Stimulated activated CD4-positive, alpha-beta T cell treated with anti-CD3 and anti-CD28 coated beads, Interleukin-12 subunit alpha, Interleukin-12 subunit beta, amount 100 ng/mL, for 24 hours (primary cell): ENCODE measurements around the gene COX10.
A peak's percentile ranks its signal among the peaks of the same experiment; 100 is the strongest.
"Not testable (repeated sequence)": the region's sequence is repeated elsewhere in the genome, so short reads cannot be mapped to it uniquely, and the experiment has no call there.

Experiments
- DNase-seq, 2 experiments: peaks; one replicate each; pipeline ENCODE4 v3.0.0-alpha.2; 2020; ENCODE audit warnings: low read depth in 2 of 2

Gene COX10

DNA sequence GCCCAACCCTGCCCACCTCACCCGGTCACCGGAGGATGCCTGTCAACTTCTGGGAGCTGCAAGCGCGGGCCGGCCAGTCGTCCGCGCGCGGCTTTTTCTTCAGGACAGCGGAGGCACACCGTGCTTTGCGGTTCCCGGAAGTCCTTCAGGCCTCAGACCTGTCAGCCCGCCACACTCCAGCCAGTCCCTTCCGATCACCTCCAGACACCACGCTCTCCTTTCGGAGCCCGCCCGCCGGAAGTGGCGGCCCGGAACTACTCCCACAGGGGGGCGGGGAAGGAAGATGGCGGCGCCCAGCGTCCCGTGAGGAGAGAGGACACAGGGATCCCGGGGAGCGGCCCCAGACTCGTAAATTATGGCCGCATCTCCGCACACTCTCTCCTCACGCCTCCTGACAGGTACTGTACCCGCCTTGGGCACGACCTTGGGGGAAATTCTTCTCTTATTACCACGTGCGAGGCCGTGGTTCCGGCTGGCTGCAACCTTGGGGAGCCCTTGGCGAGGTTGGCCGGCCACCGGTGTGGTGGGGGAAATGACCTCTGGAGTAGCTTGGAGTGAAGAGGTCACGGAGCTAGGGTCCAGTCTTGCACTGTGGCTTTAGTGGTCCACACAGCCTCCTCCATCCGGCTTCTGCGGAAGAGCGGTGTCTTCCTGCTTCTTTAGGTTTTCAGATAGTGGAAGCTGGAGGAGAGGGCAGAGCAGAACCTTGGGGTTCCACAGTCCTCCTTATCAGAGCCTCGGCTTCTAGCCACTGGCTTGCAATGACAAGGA lies at the start of gene COX10:
Gene COX10 (plus strand): TSS at position 254 of the 771 bp plus-strand sequence. CDS start 102 bp downstream, at position 356.
- DNase-seq: peak; percentile 83 to 84

DNA sequence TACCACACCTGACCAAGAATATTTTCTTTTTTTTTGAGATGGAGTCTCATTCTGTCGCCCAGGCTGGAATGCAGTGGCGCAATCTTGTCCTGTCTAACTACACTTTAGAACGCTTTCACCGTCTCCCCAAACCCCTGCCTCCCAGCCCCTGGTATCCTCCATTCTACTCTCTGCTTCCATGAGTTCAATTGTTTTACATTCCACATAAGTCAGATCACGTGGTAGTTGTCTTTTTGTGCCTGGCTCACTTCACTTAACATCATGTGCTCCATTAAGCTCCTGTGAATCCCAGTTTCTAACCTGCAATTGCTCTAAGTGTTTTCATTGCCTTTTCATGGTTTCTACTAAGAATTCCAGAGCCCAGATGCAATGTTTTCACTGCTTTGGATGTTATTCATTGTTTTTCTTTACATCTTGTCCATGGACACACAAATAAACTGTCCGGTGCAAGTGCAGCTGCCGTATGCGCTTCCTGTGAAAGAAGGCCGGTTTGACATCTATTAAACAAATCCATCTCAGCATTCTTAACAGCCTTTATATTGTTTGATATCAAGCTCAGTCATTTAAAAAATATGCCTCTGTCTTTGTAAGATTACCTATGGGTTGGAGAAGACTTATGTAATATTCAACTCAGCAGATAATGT lies 47.5 kb upstream of the COX10 start:
- DNase-seq: not testable (repeated sequence)

DNA sequence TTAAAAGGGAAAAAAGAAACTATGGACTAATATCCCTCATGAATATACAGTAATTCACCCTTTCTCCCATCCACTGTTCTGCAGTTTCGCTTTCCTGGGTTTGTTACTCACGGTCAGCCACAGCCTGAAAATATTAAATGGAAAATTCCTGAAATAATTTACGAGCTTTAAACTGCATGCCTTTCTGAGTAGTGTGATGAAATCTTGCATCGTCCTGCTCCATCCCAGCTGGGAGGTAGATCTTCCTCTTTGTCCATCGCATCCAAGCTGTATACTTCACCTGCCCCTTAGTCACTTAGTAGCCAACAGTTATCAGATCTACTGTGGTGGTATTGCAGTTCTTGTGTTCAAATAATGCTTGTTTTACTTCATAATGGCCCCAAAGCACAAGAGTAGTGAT lies 39.5 kb upstream of the COX10 start:
- not testable (repeated sequence) for DNase-seq

DNA sequence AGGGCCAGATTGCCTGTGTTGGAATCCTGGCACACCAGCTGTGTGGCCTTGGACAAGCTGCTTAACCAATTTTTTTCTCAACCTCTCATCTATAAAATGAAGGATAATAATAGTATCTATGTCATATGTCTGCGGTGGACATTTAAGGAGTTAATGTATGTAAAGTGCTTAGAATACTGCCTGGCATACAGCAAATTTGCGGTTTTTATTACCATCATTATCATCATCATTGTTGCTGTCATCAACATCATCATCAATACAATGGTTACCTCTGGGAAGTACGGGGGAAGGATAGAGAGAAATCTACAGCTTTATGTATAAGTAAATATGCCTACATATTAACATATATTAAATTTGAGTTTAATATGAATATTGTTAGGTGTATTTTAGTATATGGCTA lies 37.1 kb upstream of the COX10 start:
- no peak for DNase-seq

- no peak for DNase-seq
Observed at GRCh38 chr17:14033166-14033565, 36.1 kb upstream of the COX10 start.

GRCh38 chr17:14037453-14037852 lies 31.9 kb upstream of the COX10 start:
- no peak for DNase-seq

DNA sequence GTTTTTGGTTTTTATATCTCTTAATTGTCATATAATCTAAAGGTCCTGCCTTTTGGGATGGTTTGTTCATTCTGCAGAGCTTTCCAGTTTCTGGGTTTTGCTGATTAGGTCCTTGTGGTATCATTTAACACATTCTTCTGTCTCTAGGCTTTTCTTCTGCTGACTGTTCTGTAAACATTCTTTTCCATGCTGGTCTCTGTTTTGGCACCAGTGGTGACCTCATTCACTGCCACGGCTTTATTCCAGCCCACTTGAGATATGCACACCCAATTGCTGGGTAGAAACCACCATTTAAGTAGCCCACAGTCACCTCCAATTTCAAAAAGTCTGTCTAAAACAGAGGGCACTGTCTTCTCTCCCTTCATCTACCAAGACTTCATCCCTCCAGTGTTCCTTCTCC lies 31.1 kb upstream of the COX10 start:
- no peak for DNase-seq

GRCh38 chr17:14042411-14042810 lies 26.9 kb upstream of the COX10 start:
- DNase-seq: no peak

DNA sequence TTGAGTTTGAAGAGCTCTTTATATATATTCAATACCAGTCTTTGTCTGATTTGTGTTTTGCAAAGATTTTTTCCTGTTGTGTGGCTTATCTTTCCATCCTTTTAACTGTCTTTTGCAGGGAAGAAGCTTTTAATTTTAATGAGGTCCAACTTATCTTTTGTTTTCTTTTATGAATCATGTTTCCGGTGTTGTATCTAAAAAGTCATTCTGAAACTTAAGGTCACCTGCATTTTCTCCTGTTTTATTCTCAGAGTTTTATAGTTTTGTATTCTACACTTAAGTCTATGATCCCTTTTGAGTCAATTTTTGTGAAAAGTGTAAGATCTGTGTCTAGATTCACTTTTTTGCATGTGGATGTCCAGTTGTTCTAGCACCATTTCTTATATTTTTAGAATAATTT lies 24.6 kb upstream of the COX10 start:
- no peak for DNase-seq

DNA sequence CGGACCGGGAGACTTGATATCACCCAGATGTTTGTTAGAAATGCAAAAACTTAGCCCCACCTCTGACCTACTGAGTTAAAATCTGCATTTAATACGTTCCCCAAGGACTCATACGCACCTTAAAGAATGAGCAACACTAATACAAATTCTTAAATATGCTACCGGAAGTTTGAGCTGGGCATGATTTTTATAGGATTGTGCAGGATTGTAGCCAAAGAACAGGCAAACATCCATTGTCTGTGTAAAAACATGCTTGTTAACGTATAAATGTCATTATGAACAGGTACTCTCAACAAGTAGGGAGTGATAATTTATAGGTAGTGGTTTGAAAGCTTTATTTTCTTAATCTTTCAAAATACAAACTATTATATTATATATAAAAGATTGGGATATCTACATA lies 22.3 kb upstream of the COX10 start:
- no peak for DNase-seq

DNA sequence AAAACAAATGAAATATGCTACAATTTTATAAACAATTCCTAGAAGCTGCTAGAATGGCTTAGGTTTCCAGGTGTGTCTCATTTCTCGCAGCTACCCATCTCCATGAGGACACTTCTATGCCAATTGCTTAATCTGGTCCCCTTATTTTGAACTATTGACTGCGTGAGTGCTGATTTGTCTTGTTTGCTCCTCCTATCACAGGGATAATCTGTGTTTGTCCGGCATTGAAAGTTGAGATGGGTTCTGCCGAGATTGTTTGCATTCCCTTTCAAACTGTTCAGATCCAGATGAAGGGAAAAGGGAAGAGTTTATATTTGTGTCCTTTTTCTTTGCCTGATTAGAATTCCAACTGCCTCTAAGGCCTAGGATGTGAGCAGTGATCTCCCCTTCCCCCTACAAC lies 21.7 kb upstream of the COX10 start:
- DNase-seq: no peak

GRCh38 chr17:14048169-14048568 lies 21.1 kb upstream of the COX10 start:
- DNase-seq: no peak

GRCh38 chr17:14050616-14051015 lies 18.7 kb upstream of the COX10 start:
- DNase-seq: no peak

DNA sequence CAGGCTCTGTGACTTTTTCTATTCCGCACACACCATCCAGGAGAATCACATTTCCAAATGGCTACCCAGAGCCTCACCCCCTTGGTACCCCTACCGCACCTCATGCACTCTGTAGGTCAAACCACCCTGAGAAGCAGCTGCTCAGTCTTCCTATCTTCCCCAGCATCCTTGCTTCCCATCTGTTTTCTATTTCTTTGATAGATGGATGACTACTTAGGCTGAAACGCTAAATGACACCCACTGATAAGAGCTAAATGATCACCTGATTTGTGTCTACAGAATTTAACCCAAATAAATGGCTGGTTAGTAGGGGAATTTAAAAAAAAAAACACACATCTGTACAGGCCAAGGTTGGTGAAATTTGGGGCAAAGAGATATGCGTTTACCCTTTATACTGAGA lies 17.6 kb upstream of the COX10 start:
- DNase-seq: no peak

- no peak for DNase-seq
Observed at GRCh38 chr17:14052886-14053615, 16.3 kb upstream of the COX10 start.

GRCh38 chr17:14057591-14057990 lies 11.7 kb upstream of the COX10 start:
- no peak for DNase-seq

DNA sequence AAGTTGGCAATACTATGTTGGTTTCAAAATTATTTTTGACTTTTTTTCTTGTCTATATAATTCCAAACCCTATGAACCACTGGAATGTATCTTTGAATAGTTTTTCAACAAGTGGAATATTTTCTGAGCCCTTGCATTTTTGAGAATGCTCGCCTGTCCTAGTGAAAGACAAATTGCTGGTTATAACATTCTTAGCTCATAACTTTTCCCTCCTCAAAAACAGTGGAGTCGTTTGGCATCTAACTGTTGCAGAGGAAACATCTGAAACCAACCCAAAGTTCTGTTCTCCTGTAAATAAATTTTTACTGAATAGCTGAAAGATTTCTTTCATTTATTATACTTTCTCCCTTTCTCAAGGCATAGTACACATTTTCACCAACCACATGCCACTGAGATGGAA lies 11.3 kb upstream of the COX10 start:
- no peak for DNase-seq

DNA sequence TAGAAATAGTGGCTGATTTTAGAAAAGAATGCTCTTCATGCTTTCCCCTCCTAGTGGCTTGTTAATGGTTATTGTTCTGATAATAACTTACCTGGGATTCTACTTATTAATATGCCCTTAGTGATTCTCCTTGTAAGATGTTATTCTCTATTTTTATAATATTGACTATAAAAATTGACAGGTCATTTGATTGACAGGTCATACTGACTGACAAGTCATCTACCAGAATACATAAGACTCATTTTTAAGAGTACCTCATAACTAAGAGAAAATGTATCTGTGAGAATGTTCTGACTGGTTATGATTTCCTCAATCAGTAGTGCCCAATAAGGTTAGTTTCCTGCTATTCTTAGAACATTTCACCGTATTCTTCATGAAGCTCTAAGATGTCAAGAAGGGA lies 8.6 kb upstream of the COX10 start:
- no peak for DNase-seq

GRCh38 chr17:14061666-14062560 lies 7.4 kb upstream of the COX10 start:
- DNase-seq: no peak

DNA sequence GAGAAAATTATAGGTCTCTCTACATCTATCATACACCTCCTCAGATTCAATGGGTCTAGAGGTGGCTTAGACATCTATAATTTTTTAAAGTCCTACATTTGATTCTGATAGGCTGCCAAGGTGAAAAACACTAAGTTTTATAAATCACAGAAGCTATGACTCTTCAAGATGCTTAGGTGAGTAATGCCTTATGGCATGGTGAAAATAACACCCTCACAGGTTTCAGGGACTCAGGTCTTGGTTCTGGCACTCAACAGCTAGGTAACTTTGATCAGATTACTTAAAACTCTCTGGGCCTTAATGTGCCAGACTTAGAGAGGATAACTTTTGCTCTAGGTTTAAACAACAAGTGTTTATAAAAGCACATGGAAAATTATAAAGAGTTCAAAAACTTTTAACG lies 2.0 kb upstream of the COX10 start:
- no peak for DNase-seq

- no peak for DNase-seq
Observed at GRCh38 chr17:14068542-14069250, 608 bp upstream of the COX10 start.
